Measurements from ENCODE around the gene ZNF226.

GRCh38 chr19:44192127-44192526 is 27.2 kb downstream of the ZNF226 start:
- no peak for TF ChIP-seq CTCF (IDR thresholded peaks at IDR 0.05)
- no peak for TF ChIP-seq EP300 (IDR thresholded peaks at IDR 0.05)

All from A549 (cell line).